Left forelimb (tissue), 1 donor: ENCODE data around the gene METTL16.
"Not testable (repeated sequence)": the region's sequence is repeated elsewhere in the genome, so short reads cannot be mapped to it uniquely, and the experiment has no call there.

Experiments used
- DNase-seq: peaks from one replicate; pipeline ENCODE4 v3.0.0-alpha.2; 2018; ENCODE audit warnings: low spot score

Gene METTL16

GRCh38 chr17:2450016-2450650, 61.6 kb downstream of the METTL16 start:
- no peak for DNase-seq

DNA sequence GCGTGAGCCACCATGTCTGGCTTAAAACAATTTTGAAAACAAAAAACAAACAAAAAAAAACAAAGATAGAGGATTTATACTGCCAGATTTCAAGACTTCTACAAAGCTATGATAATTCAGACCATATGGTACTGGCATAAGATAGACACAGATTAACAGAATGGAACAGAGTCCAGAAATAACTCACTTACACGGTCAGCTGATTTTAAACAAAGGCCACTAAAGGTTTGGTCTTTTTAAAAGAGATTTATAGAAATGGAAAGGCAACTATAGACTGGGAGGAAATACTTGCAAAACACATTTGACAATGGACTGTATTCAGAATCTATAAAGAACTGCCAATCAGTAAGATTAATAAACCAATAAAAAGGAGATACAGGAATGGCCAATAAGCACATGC, 62.2 kb downstream of the METTL16 start:
- DNase-seq = no peak

GRCh38 chr17:2447479-2447878, 64.2 kb downstream of the METTL16 start:
- not testable (repeated sequence) for DNase-seq

DNA sequence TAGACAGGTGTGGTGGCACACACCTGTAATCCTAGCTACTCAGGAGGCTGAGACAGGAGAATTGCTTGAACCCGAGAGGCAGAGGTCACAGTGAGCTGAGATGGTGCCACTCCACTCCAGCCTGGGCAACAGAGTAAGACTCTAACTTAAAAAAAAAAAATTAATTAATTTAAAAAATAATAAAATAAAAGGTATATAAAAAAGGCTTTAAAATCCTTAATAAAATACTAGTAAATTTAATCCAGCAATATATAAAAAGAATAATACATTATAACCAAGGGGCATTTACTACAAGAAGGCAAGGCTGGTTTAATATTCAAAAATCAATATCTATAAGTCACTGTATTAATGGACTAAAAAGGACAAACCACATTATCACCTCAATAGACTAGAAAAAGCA, 66.0 kb downstream of the METTL16 start:
- no peak for DNase-seq

GRCh38 chr17:2444382-2444781, 67.3 kb downstream of the METTL16 start:
- no peak for DNase-seq

- DNase-seq = no peak
Observed at GRCh38 chr17:2442166-2442565, 69.5 kb downstream of the METTL16 start.

GRCh38 chr17:2440930-2441329, 70.8 kb downstream of the METTL16 start:
- no peak for DNase-seq

DNA sequence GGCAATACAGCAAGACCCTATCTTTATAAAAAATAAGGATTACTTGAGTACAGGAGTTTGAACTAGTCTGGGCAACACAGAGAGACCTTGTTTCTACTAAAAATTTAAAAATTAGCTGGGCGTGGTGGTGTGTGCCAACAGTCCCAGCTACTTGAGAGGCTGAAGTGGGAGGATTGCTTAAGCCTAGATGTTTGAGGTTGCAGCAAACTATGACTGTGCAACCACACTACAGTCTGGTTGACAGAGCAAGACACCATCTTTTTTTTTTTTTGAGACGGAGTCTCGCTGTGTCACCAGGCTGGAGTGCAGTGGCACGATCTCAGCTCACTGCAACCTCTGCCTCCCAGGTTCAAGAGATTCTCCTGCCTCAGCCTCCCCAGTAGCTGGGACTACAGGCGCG, 71.7 kb downstream of the METTL16 start:
- DNase-seq = not testable (repeated sequence)

DNA sequence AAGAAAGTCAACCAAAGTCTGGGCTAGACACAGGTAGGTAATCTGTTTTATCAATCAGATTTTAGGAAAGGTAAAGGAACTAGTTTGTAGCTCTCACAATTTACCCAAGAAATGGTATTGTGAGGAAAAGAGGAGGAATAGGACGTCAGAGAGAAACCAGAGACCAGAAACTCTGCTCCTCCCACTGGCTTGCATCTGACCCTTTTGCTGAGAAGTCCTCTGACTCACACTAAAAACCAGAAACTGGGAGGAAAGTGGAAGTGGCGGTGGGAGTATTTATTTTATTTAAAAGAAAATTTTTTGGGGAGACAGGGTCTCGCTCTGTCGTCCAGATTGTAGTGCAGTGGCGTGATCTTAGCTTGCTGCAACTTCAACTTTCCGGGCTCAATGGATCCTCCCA, 72.9 kb downstream of the METTL16 start:
- no peak for DNase-seq

- no peak for DNase-seq
Observed at GRCh38 chr17:2436316-2436905, 75.3 kb downstream of the METTL16 start.

DNA sequence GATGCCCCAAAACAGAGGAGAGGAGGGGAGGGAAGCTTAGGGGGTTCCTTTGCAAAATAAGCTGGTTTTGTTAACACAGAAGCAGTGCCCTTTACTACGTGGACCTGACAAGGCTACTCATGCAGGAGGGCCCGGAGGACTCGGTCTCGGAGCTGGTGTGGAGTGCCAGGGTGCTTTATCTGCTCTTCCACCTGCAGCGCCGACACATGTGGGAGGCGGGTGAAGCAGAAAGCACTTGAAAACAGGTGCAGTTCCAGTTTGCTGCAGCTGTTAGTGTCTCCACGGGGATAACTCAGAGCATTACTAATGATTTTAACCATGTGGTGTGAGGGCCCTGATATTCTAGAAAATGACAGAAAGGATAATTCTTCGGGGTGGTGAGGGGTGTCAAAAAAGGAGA, 75.8 kb downstream of the METTL16 start:
- no peak for DNase-seq

GRCh38 chr17:2435181-2435741, 76.4 kb downstream of the METTL16 start:
- DNase-seq = no peak

GRCh38 chr17:2433696-2434095, 78.0 kb downstream of the METTL16 start:
- no peak for DNase-seq

DNA sequence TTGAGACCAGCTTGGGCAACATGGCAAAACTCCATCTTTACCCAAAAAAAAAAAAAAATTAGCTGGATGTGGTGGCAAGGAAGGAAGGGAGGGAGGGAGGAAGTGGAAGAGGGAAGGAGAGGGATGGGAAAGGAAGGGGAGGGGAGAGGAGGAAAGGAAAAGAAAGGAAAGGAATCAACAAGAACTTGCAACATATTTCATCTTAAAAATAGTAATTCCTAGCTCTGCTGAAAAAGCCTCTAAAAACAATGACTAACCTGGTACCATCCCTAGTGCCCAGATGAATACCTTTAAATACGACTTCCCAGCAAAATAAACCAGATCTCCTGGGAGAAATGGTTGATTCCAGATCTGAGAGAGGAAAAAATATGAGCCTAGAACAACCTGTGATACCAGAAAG, 83.8 kb downstream of the METTL16 start:
- no peak for DNase-seq

DNA sequence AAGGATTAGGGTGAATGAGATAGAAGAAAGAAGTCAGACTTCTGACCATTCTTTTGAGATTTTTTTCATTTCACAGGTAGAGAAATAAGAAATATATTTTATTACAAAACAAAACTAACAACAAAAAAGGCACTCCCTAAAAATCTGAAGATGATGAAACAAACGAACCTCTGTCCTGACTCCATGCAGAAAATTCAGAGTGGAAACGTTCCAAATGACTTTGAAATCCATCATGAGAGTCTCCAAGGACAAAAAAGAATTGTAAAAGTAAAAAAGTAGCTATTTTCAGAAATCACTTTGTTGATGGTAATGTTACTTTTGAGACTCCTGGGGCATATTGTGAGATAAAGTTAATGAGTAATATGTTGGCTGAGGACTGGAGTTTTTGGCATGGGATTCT, 84.5 kb downstream of the METTL16 start:
- no peak for DNase-seq

GRCh38 chr17:2423271-2423670, 88.4 kb downstream of the METTL16 start:
- no peak for DNase-seq

DNA sequence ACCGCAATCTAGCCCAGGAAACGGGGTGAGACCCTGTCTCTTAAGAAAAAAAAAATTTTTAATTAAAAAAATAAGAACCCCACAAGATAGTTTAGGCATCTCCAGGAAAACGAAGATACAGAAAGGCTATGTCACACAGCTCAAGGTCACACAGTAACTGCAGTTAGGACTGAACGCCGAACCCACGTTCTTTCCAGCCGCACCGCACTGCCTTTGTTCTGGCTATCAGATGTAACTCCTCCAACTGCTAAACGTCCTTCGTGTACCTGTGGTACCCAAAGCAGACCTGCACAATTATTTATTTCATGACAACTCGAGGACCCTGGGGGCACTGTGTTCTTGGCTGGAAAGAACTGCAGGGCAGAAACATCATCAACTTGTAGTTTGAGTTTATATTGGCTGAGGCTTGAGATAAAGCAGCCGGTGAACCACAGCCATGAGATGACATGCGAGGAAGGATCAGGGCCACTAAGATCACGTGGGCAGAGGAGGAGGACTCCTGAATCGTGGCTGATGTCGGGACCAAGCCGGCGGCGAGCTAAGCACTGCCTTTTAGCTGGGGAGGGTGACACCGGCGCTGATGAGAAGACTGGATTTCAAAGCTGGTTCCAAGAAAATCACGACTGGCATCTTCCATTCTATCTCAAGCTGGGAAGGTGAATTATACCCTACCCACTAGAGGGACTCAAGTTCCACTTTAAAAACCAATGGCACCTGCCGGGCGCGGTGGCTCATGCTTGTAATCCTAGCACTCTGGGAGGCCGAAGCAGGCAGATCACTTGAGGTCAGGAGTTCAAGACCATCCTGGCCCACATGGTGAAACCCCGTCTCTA, 90.2 kb downstream of the METTL16 start:
- no peak for DNase-seq

DNA sequence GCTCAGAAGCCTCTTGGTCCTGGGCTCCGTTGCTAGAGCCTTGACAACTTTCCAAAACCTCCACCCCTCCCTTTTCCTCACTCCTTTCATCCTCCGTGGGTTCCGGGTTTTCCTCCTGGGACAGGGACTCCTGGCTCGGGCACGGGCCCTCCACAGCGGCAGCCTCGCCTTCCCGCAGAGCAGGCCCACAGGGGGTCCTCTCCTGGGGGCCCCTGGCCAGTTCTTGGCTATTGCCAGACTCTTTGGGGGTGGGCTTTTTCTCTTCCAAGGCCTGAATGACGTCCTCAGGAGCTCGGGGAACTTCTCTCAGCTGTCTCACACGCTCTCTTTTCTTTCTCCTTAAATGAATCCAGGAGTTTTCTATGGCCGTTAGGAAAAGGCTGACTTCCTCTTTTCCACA, 91.5 kb downstream of the METTL16 start:
- DNase-seq = no peak

DNA sequence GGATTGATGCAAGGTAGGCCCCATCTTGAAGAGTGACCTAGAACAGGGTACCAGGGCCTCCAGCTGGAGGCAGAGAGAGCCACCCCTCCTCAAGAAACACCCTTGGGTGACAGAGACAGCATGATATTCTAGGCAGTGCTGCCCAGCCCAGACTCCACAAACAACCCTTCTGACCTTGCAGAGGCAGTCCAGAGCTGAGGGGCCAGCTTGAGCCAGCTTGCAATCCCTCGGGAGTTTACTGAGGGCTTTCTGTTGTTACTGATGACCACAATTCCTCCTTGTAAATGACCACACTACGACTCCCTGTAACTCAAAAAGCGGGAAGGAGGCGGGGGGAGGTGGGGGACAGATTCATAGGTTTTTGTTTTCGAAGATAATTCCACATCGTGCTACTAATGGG, 92.2 kb downstream of the METTL16 start:
- no peak for DNase-seq

- no peak for DNase-seq
Observed at GRCh38 chr17:2418572-2418971, 93.1 kb downstream of the METTL16 start.

DNA sequence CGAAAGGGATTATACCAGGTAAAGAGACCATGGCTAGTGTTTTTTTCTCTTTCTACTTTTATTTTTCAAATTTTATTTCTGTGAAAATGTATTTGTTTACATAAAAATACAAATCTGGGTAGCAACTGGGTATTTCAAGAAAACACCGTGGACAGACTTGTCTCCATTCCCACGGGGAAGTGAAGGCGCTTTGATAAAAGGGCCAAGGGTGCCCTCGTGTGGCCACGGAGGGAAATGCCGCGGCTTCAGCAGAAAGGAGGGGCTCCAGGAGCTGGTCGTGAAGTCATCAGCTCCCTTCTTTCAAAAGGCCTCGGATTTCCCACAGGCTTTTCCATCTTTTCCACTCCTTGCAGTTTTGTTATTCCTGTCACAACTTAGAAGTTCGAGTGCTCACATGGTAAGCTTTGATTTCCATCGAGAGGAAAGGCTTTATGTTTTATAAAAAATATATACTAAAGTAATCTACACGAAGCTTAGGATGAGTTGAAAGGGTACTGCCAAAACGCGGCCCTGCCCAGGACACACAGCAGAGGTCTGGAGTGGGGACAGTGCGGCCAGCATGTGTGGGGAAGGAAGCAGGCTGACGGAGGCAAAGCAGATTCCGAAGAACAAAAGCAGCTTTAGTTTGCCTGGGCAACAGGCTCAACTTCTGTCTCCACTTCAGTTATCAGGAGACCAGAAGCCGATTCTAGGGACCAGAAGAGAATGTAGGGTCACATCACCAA, 95.5 kb downstream of the METTL16 start:
- DNase-seq = peak; percentile 89

GRCh38 chr17:2415081-2415480, 96.6 kb downstream of the METTL16 start:
- no peak for DNase-seq
